GM10248 (cell line): ENCODE measurements around the gene TNFSF12.

Source experiments
- CTCF ChIA-PET: fragments of 300-600 bp; sonication (Branson Sonifier 250); formaldehyde crosslinking; extraction: SDS; loops from one replicate; lab custom pipeline; 2021; ENCODE audit warnings: antibody characterized with exemption; lab: Yijun Ruan, JAX
- POLR2A ChIA-PET: fragments of 350-650 bp; sonication (Branson Sonifier 250); formaldehyde crosslinking; extraction: SDS; loops from one replicate; lab custom pipeline; 2020; ENCODE audit warnings: antibody characterized with exemption; lab: Yijun Ruan, JAX
- DNase-seq: peaks from one replicate; pipeline ENCODE4 v3.0.0; 2012; ENCODE audit errors: extremely low spot score
- CTCF ChIP-seq: IDR thresholded peaks from 2 replicates; pipeline ENCODE4 v1.5.1; 2012; ENCODE audit warnings: mild to moderate bottlenecking, low read depth; ENCODE audit errors: extremely low read depth, missing control alignments, control extremely low read depth

TNFSF12 gene

GRCh38 chr17:7513850-7514419, 34.9 kb upstream of the TNFSF12 start:
- DNase-seq, result no peak
- ChIA-PET CTCF (interaction anchor here (0.9 to 5.9 kb wide), 26 partner anchors 9 to 174 kb away, joined by 3 to 74 read pairs (median 6); partner anchors contain the start of genes MPDU1, SENP3, TMEM95 and TNFSF12), POLR2A (interaction anchor here (1.5 kb wide), 1 partner anchor 30 kb away, joined by 12 read pairs; the partner anchor contains the start of gene POLR2A)
- TF ChIP-seq CTCF, result no peak

DNA sequence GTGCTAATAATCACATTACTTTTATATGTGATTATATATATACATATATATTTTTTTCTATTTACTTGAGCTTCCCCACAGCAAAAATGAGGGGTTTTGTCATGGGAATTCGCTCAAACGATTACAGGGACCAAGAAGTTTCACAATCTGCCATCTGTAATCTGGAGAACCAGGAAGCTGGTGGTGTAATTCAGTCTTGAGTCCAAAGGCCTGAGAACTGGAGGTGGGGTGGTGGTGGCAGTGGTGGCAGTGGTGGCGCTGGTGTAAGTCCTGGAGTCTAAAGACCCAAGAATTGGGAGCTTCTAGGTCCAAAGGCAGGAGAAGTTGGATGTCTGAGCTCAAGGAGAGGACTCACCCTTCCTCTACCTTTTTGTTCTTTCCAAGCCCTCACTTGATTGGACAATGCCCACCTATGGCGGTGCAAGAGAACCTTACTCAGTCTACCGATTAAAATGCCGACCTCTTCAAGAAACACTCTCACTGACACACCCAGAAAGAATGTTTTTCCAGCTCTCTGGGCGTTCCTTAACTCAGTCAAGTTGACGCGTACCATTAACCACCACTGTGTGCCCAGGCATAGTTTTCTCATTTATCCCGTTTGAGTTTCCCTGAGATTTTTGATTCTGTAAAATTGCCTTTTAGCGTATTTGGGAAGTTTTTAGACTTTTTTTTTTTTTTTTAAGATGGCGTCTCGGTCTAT, 32.8 kb upstream of the TNFSF12 start:
- ChIA-PET POLR2A (interaction anchor here (0.6 kb wide), 2 partner anchors 11 to 32 kb away, joined by 3 read pairs; partner anchors contain the start of gene POLR2A), CTCF (interaction anchor here (0.9 to 5.9 kb wide), 16 partner anchors 10 to 172 kb away, joined by 3 to 74 read pairs (median 8); partner anchors contain the start of genes MPDU1, SENP3, TMEM102 and TMEM95)
- TF ChIP-seq CTCF, result no peak
- no peak for DNase-seq

DNA sequence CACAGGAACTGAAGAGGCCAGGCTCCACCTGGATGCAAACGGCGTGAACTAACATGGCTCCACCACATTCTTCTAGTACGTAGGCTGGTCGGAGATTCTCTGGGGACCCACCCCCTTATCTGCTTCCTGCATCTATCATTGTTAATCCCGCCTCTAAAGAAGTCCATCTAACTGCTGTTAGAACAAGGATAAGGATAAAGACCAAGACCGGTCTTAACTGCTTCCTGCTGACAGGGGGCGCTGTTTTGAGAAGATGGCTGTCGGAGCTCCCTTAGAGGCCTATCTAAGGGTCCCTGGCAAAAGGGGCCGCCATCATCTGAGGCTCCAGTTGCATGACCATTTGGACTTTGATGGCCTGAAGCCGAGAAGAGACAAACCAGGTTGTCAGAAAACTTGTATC, 25.8 kb upstream of the TNFSF12 start:
- POLR2A ChIA-PET, result no interaction called here
- DNase-seq, result no peak
- CTCF ChIA-PET, result interaction anchor here (1.0 to 4.5 kb wide), 4 partner anchors 9 to 66 kb away, joined by 4 to 21 read pairs (median 12); no protein-coding TSS in a partner anchor
- peak; percentile 25 for TF ChIP-seq CTCF

GRCh38 chr17:7528842-7529241, 20.0 kb upstream of the TNFSF12 start:
- POLR2A ChIA-PET, result no interaction called here
- CTCF ChIA-PET, result no interaction called here
- DNase-seq, result no peak
- TF ChIP-seq CTCF, result no peak

- CTCF ChIA-PET, result interaction anchor here (3.7 kb wide), 1 partner anchor 16 kb away, joined by 25 read pairs; no protein-coding TSS in a partner anchor
- POLR2A ChIA-PET, result no interaction called here
- DNase-seq, result no peak
- TF ChIP-seq CTCF, result no peak
Observed at GRCh38 chr17:7530023-7530900, 18.6 kb upstream of the TNFSF12 start.

DNA sequence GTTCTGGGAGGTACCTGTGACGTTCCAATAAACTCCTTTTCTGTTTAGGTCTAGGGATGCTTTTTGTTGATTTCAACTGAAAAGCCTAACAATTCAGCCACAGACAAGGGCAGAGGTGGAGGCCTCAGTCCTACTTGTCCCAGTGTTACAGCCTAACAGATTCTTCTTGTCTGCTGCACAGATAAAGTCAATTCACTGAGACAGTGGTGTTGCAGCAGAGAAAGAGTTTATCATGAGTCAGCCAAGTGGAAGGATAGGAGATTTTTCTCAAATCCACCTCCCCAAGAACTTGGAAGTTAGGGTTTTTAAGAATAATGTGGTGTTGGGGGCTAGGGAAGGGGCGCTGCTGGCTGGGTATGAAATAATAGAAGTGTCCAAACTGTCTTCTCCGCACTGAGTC, 10.8 kb upstream of the TNFSF12 start:
- no peak for DNase-seq
- ChIA-PET POLR2A (no interaction called here), CTCF (no interaction called here)
- TF ChIP-seq CTCF, result no peak
